ENCODE data around the gene CFAP299.

- TF ChIP-seq CTCF (conservative IDR thresholded peaks at IDR 0.05; ENCODE audit: low read length), result no peak
- TF ChIP-seq EZH2phosphoT487 (IDR thresholded peaks at IDR 0.05; ENCODE audit: borderline replicate concordance), result no peak
These were observed 349.7 kb downstream of the CFAP299 start for GRCh38 chr4:80685214-80685613.

Measured in Loucy (cell line).